Activated CD8-positive, alpha-beta memory T cell treated with anti-CD3 and anti-CD28 coated beads for 24 hours (primary cell): ENCODE results near the gene RNF151.
"Not testable (repeated sequence)": the region's sequence is repeated elsewhere in the genome, so short reads cannot be mapped to it uniquely, and the experiment has no call there.

ENCODE experiments used
- DNase-seq: peaks from one replicate; pipeline ENCODE4 v3.0.0-alpha.2; 2020

RNF151 gene

GRCh38 chr16:1966460-1966859 is at the start of gene RNF151:
RNF151 (plus strand) TSS chr16:1966856; CDS start chr16:1966882, 26 bp downstream.
- DNase-seq, result no peak

DNA sequence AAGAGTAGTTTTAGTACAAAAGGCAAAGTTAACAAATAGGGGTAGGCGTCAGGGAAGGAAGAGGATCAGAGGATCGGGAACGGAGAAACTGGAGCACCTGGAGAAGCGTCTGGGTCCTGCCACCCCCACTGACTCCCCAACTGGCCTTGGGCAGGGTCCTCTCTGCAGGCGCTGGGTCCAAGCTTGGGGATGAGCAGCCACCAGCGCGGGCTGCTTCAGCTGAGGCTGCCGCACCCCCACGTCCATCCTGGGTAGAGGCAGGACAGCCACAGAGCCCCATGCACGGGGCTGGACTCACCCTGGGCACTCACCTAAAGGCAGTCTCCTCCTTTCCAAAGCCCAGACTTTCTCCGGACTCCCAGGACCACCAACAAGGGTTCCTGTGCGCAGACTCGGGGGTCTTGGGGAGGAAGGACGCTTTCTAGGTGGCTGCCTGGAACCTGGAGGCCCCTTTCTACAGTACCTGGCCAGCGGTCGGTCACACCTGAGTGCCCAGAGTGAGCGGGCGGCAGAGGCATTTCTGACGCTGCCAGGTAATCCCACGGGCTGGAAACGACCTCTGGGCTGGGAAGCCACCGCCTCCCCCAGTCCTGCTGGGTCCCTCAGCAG is 49.5 kb upstream of the RNF151 start:
- no peak for DNase-seq

DNA sequence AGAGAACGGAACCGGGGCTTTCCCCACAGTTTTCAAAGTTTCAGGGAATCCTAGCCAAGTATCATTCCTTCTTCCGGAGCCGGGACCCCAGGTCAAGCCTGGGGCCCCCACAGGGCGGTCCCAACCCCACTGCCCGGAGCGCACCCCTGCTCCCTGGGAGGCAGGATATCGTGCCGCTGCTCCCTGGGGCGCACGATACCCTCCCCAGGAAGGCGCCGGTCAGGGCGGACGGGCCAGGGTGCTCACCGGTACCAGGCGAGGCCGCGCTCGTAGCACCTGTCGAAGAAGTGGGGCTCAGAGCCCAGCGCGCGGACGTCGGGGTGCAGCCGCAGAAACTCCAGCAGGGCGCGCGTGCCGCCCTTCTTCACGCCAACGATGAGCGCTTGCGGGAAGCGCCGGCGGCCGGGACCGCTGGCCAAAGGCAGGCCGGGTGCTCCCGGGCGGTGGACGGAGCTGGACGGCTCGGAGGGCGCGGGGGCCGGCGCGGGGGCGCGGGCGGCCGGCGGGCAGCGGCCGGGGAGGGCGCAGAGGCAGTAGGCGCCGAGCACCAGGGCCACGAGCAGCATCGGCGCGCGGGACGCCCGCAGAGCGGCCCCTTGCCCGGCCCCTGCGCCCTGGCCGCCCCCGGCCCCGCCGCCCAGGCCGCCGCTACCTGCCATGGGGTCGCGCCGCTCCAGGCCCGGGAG is 48.8 kb upstream of the RNF151 start:
- no peak for DNase-seq

- no peak for DNase-seq
Measured at GRCh38 chr16:1918351-1919326, 48.0 kb upstream of the RNF151 start, which contains the start of gene HS3ST6. HS3ST6 (minus strand) TSS chr16:1918415; CDS start chr16:1918323, 92 bp downstream.

DNA sequence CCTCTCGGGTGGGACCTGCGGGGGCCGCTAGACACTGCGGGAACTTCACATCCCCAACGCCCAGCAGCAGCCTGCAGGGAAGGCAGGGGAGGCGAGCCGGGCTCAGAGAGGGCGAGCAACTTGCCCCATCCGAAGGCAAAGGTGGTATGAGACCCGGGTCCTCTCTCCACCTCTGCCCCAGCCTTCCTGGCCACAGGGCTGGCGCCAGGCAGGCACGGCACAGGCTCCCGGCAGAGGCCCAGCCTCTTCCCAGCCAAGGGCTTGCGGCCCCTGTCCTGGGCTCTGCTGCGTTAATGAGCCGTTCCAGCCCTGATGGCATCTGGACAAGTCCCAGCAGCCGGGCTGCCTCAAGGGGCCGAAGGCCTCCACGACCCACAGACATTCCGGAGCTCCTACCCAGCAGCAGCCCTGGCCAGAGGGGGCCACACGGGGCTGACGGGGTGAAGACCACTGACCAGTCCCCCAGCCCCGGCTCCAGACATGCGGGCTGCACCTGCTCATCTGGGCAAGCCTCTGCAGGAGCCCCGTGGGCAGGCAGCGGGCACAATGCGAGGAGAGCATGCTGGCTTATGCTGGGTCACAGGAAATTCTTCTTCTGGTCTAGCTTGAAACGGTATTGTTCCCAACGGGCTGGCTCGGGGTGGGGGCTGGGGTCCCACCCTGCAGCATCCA is 47.2 kb upstream of the RNF151 start:
- no peak for DNase-seq

DNA sequence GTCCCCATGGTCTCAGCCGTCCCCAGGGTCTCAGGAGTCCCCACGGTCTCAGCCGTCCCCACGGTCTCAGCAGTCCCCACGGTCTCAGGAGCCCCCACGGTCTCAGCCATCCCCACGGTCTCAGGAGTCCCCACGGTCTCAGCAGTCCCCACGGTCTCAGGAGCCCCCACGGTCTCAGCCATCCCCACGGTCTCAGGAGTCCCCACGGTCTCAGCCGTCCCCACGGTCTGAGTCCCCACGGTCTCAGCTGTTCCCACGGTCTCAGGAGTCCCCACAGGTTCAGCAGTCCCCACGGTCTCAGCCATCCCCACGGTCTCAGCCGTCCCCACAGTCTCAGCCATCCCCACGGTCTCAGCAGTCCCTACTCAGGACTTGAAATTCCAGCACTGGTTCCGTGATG is 46.5 kb upstream of the RNF151 start:
- not testable (repeated sequence) for DNase-seq

DNA sequence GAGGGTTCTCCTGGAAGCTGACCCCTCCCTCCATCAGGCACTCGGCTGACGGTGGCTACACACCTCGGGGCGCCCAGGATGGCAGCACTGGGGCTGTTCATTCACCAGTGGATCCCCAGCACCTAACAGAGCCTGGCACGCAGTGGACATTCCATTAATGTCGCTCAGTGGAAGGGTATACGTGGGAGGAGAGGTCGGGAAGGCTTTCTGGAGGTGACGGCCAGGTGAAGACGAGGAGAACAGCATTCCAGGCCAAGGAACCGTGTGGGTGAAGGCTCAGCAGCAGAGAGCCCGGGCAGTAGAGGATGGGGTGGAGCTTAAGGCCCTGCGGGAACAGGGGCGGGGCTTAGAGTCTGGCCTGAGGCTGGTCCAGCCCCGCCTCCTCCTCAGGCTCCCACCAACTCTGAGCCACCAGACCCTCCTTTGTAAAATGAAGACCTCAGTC is 45.9 kb upstream of the RNF151 start:
- no peak for DNase-seq

- no peak for DNase-seq
Measured at GRCh38 chr16:1922357-1922756, 44.3 kb upstream of the RNF151 start.

DNA sequence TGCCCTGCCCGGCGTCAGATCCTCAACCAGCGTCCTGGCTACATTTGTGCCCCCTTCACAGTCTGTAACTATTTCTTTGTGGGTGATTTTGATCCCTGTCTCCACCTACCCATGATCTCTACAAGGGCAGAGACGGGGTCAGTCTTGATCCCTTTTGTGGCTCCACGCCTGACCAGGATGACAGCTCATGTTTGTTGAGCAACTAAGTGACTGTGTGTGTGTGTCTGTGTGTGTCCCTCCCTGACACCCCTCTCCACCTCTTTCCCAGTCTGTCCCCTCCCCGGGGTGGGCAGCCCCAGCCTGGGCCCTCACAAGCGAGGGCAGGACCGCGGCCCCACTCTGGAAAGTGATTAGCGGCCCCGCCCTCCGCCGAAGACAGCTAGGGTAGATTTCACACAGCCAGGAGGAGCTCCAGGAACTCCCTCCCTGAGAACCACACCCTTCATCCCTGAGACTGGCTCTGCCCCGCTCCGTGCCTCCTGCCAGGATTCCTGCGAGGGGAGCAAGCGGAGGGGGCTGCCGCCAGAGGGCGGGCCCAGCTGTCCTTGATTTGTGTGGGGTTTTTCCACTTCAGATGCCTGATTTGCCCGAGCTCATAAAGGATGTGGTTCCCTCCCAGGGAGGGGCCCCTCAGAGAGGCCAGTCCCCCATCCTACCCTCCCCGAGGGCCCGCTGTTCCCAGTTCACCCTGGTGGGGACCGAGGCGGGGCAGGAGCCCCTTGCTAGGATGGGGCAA is 43.2 kb upstream of the RNF151 start:
- DNase-seq, result no peak

- no peak for DNase-seq
Measured at GRCh38 chr16:1924095-1924494, 42.6 kb upstream of the RNF151 start.

GRCh38 chr16:1926271-1926670 is 40.4 kb upstream of the RNF151 start:
- DNase-seq, result no peak

- DNase-seq, result no peak
Measured at GRCh38 chr16:1929105-1929504, 37.6 kb upstream of the RNF151 start.

- peak; percentile 100 for DNase-seq
Measured at GRCh38 chr16:1929578-1930337, 36.9 kb upstream of the RNF151 start.

GRCh38 chr16:1930338-1930720 is 36.3 kb upstream of the RNF151 start:
- DNase-seq, result no peak

DNA sequence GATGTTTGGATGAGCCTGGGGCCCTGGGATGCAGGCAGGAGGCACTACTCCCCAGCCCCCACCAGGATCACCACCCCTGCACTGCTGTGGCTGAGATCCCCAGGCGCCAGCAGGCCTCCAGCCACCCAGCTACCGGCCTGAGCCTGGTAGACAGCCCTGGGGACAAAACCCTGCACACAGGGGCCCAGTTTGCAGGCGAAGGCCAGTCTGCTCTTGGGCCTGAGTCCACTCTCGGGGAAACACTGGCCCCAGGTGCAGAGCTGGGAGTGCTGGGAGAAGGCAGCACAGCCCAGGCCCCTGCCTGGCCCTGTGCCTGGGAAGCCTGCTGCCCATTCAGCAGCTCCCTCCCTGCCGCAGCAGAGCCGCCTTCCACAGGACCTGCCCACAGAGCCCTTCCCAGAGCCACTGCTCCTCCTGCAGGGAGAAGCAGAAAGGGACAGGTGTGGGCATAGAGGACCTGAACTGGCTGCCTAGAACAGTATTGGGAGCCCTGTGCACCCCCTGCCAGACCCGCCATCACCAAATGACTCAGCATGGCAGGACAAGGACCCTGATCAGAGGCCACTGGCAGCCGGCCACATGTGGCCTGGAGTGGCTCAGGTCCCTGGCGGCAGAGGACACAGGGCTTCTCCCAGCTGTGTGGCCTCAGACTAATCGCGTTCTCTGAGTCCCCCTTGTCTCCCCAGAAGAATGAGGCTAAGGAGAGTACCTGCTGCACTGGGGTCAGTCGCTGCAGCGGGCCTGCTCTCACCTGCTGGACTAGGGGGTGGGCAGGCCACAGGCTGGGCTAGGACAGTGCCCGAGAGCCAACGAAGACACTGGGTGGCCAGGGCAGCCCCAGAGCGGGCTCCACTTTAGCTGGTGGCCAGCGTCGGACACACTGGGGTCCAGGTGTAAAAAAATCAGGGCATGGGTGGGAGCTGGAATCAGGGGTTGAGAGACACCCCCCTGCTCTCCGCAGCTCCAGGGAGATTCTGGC is 34.3 kb upstream of the RNF151 start:
- no peak for DNase-seq

DNA sequence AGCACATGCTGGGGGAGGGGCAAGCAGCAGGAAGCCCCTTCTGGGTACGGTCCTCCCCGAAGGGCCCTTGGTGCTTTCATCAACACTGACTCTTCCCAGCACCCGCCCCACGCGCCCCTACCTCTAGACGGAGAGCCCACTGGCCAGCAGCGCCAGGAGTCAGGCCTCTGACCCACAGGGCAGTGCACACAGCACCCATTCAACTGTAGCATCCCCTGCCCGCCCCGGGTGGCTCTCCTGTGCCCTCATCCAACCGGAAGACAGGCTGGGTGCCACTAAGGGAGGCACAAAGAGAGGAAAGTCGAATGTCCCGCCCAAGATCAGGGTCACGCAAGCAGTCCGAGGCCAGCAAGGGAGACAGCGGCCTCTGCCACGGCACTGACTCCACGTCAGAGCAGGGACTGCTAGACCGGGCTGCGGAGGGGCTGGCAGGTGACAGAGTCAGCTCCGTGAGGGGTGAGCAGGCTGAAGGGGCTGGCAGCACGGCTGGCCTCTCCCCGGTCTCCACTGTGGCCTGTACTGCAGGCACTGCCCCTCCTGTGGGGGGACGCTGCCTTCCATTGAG is 33.5 kb upstream of the RNF151 start:
- DNase-seq, result no peak

DNA sequence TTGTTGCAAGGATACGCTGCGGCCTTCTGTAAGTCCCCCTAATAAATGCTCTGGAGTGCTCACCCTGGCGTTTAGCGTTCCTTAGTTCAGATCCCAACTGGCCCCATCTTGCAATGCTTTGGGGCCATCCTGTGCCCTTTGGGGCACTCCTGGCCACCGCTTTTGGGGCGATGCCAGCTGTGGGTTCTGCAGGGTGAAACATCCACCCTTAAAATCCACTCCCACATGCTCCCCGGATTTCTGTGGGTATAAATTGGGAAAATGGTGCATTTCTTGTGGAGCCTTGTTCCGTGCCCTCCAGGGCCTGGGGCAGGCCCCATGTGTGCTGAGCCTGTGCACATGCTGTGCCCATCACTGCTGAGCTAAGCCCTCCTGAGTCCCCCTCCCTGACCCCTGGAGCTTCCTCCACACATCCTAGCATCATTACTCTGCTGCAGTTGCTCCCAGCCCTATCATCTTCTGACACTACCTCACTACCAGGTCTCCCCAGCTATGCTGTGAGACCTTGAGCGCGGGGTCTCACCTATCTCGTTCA is 29.6 kb upstream of the RNF151 start:
- DNase-seq, result no peak

DNA sequence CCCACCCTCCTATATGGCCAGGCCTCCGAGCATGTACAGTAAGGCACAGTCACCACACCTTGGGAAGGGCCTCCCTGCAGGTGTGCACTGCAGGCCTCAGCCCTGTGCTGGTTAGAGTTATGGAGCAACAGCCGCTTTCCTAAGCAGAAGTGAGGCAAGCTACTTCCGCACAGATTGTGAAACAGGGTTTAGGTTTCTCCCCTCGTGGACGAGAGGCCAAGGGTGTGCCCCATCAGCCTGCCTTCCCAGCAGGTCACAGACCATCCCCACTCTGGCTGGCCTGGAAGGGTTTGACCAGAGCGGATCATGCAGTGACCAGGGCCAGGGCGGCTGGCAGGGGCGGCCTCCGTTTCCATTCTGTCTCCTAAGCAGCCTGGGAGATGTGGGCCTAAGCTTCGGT is 28.3 kb upstream of the RNF151 start:
- no peak for DNase-seq

GRCh38 chr16:1938910-1939309 is 27.7 kb upstream of the RNF151 start:
- DNase-seq, result no peak
